Stimulated activated naive B cell treated with anti-CD40 and anti-IgM and Interleukin-4, amounts not matched to agents 10 μg/mL and 1 μg/mL and 100 μg/mL, for 72 hours (primary cell): ENCODE data around the gene COL4A5.

Experiments
- ATAC-seq, 2 donors: fragments of 150-1000 bp; cut with Tn5 transposase; replicated peaks; 2 replicates each; pipeline ENCODE4 v1.10.0; 2021; ENCODE audit warnings: moderate library complexity in 1 of 2
- DNase-seq: peaks from one replicate; pipeline ENCODE4 v3.0.0; 2021
- H3K27ac Mint-ChIP-seq: one replicate; pipeline ENCODE4 v1.8.0; 2022; ENCODE audit warnings: mild to moderate bottlenecking, mixed read lengths
- H3K27me3 Mint-ChIP-seq, 2 donors: one replicate each; pipeline ENCODE4 v1.8.0; 2022; ENCODE audit warnings: mixed read lengths in 2 of 2
- H3K36me3 Mint-ChIP-seq, 2 donors: one replicate each; pipeline ENCODE4 v1.8.0; 2022; ENCODE audit warnings: mixed read lengths in 2 of 2, mild to moderate bottlenecking in 1 of 2
- H3K4me1 Mint-ChIP-seq, 2 donors: one replicate each; pipeline ENCODE4 v1.8.0; 2022; ENCODE audit warnings: mixed read lengths in 2 of 2, mild to moderate bottlenecking in 1 of 2
- H3K4me3 Mint-ChIP-seq, 2 donors: one replicate each; pipeline ENCODE4 v1.8.0; 2022; ENCODE audit warnings: mild to moderate bottlenecking in 2 of 2, mixed read lengths in 2 of 2, moderate library complexity in 1 of 2
- H3K9me3 Mint-ChIP-seq, 2 donors: one replicate each; pipeline ENCODE4 v1.8.0; 2022; ENCODE audit warnings: mixed read lengths in 2 of 2, mild to moderate bottlenecking in 1 of 2

Gene COL4A5

DNA sequence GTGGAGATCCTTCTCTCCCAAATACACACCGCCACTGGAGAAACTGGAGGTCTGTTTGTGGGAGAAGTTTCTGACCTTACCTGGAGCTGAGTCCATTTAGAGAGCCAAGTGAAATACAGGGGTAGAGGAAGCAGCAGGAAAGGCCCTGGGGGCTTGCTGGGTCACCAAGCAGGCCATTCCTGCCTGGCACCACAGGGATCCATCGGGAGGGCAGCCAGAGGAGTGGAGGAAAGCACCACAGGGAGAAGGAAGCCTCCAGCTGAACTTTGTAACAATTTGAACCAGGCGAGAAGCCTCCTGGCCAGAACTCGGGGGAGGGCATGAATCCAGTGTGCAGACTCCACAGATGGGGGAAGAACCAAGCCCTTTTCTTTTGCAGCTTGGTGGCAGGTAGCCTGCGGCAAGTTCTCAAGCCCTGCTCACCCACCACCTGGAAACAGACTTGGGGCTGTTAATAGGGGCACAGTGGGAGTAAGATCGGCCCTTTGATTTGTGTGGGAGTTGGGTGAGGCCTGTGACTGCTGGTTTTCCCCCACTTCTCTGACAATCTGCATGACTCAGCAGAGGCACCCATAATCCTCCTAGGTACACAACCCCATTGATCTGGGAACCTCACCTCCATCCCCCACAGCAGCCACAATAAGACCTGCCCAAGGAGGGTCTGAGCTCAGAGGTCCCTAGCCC, 202.1 kb downstream of the COL4A5 start:
- Mint-ChIP-seq H3K36me3 (no peaks in the 10 kb centered on the region), H3K9me3 (peaks cover 5 to 18% of the 10 kb centered on the region in 2 donors), H3K27me3 (no peaks in the 10 kb centered on the region), H3K4me3 (no peak overlapping the region), H3K4me1 (no peaks in the 10 kb centered on the region), H3K27ac (no peak overlapping the region)
- ATAC-seq (no peak), DNase-seq (no peak)

- DNase-seq (no peak), ATAC-seq (no peak)
- Mint-ChIP-seq H3K4me1 (no peaks in the 10 kb centered on the region), H3K9me3 (peaks cover 5 to 18% of the 10 kb centered on the region in 2 donors), H3K36me3 (no peaks in the 10 kb centered on the region), H3K4me3 (no peak overlapping the region), H3K27ac (no peak overlapping the region), H3K27me3 (no peaks in the 10 kb centered on the region)
Measured at GRCh38 chrX:108642273-108642628, 202.6 kb downstream of the COL4A5 start.

- Mint-ChIP-seq H3K27me3 (no peaks in the 10 kb centered on the region), H3K4me1 (no peaks in the 10 kb centered on the region), H3K27ac (no peak overlapping the region), H3K4me3 (no peak overlapping the region), H3K9me3 (no peaks in the 10 kb centered on the region), H3K36me3 (no peaks in the 10 kb centered on the region)
- no peak for DNase-seq
- ATAC-seq, result no peak
Measured at GRCh38 chrX:108664701-108665100, 225.1 kb downstream of the COL4A5 start.

DNA sequence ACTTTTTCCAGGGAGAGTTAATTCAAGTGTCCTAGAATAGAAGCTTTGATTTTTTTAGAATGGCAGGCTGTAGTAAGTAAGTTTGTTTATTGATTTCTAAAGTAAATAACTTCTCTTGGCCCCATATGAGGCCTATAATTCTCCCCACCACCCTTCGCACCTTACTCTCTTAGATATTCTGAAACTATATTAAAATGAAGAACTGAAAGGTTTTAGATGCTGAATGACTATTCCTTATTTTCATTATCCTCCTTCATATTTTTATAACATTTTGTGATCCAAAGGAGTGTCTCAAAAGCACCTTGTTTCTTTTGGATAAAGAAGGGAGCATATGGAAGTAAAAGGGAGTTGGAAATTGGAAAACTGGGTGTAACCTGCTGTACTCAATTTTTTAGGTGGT, 226.5 kb downstream of the COL4A5 start:
- DNase-seq (no peak), ATAC-seq (no peak)
- no peaks in the 10 kb centered on the region for H3K9me3 Mint-ChIP-seq
- no peaks in the 10 kb centered on the region for H3K27me3 Mint-ChIP-seq
- H3K4me3 Mint-ChIP-seq, result no peak overlapping the region
- no peaks in the 10 kb centered on the region for H3K4me1 Mint-ChIP-seq
- H3K27ac Mint-ChIP-seq, result no peak overlapping the region
- H3K36me3 Mint-ChIP-seq, result no peaks in the 10 kb centered on the region

GRCh38 chrX:108671526-108671925, 231.9 kb downstream of the COL4A5 start:
- Mint-ChIP-seq H3K27ac (no peak overlapping the region), H3K4me3 (no peak overlapping the region), H3K36me3 (no peaks in the 10 kb centered on the region), H3K27me3 (no peaks in the 10 kb centered on the region), H3K9me3 (no peaks in the 10 kb centered on the region), H3K4me1 (no peaks in the 10 kb centered on the region)
- ATAC-seq (no peak), DNase-seq (no peak)

- Mint-ChIP-seq H3K27ac (no peak overlapping the region), H3K36me3 (no peaks in the 10 kb centered on the region), H3K9me3 (peaks cover 0 to 1% of the 10 kb centered on the region in 2 donors), H3K4me3 (no peak overlapping the region), H3K4me1 (no peaks in the 10 kb centered on the region), H3K27me3 (no peaks in the 10 kb centered on the region)
- no peak for ATAC-seq
- no peak for DNase-seq
Measured at GRCh38 chrX:108696690-108697089, 257.1 kb downstream of the COL4A5 start.

DNA sequence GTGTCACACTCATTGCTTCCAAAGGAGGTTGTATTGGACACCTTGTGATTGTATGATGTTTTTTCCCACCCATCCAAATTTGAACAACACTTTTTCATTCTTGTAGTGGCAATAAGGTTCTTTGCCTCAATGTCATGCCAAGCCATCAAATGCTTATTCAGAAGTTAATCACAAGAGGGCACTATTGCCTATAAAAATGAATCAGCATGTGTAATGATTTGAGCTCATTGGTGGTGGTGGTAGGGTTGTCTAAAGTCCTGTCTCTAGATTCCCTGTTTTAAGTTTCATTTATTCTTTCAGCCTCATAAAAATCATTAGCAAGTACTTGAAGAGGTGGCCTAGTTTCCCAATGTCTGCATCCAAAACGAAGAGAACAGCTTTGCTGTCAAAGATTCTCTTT, 259.7 kb downstream of the COL4A5 start:
- no peak for DNase-seq
- H3K9me3 Mint-ChIP-seq, result no peaks in the 10 kb centered on the region
- peak in 1 of 2 donors; percentile 25 for ATAC-seq
- no peak overlapping the region for H3K4me3 Mint-ChIP-seq
- no peaks in the 10 kb centered on the region for H3K4me1 Mint-ChIP-seq
- H3K27ac Mint-ChIP-seq, result no peak overlapping the region
- no peaks in the 10 kb centered on the region for H3K27me3 Mint-ChIP-seq
- no peaks in the 10 kb centered on the region for H3K36me3 Mint-ChIP-seq

DNA sequence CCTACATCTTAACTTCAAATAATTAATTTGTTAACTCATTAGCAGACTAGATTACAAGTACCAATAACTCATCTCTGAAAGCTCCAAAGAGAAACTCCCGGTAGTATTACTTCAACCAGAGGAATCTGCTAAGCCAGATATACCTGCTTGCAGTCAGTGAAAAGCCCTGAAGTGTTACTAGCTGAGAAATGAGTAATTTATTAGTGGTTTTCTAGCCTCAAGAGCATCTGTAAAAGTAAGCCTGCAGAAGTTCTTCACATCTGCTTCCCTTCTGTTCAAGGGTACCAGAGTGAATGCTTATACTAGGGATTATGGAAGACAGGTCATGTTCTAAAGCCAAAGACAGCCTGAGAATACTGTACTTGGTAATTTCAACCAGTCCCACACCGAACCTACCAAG, 262.0 kb downstream of the COL4A5 start:
- Mint-ChIP-seq H3K9me3 (no peaks in the 10 kb centered on the region), H3K4me1 (no peaks in the 10 kb centered on the region), H3K27me3 (no peaks in the 10 kb centered on the region), H3K36me3 (no peaks in the 10 kb centered on the region), H3K4me3 (no peak overlapping the region), H3K27ac (no peak overlapping the region)
- DNase-seq (no peak), ATAC-seq (no peak)

- no peak for ATAC-seq
Measured at GRCh38 chrX:108702530-108702929, 262.9 kb downstream of the COL4A5 start.

DNA sequence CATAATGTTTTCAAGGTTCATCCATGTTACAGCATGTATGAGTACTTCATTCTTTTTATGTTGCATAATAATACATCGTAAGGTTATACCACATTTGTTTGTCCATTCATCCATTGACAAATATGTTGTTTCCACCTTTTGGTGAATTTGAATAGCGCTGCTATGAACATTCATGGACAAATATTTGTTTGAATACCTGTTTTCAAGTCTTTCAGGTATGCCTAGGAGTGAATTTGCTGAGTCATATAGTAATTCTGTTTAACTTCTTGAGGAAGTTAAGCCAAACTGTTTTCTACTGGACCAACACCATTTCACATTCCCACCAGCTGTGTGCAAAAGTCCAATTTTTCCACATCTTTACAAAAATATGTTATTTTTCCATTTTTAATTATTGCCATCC, 265.2 kb downstream of the COL4A5 start:
- no peak for ATAC-seq
- no peak for DNase-seq
- H3K4me3 Mint-ChIP-seq, result no peak overlapping the region
- H3K36me3 Mint-ChIP-seq, result no peaks in the 10 kb centered on the region
- H3K27me3 Mint-ChIP-seq, result no peaks in the 10 kb centered on the region
- no peaks in the 10 kb centered on the region for H3K4me1 Mint-ChIP-seq
- no peaks in the 10 kb centered on the region for H3K9me3 Mint-ChIP-seq
- H3K27ac Mint-ChIP-seq, result no peak overlapping the region

More at GRCh38 chrX:108702530-108702929, 262.9 kb downstream of the COL4A5 start:
- no peak overlapping the region for H3K27ac Mint-ChIP-seq
- H3K27me3 Mint-ChIP-seq, result no peaks in the 10 kb centered on the region
- no peaks in the 10 kb centered on the region for H3K36me3 Mint-ChIP-seq
- no peak overlapping the region for H3K4me3 Mint-ChIP-seq
- DNase-seq, result no peak
- no peaks in the 10 kb centered on the region for H3K9me3 Mint-ChIP-seq
- H3K4me1 Mint-ChIP-seq, result no peaks in the 10 kb centered on the region

DNA sequence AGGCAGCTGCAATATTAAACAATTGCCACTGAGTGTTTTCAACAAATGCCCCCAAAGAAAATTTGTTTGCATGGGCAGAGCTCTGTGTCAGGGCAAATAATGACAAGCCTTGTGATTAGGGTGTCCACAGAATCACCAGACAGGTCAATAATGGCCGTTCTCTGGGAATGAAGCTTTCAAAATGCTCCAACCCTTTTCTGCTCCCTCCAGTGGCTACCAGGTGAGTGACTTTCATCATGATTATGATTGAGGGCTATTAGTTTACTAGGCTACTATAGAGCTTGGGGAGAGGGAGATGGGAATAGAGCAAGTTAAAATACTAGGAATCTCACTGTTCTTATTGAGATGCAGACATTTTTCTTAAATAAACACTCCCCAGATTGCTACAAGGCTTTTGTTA, 273.2 kb downstream of the COL4A5 start:
- ATAC-seq (no peak), DNase-seq (no peak)
- Mint-ChIP-seq H3K27me3 (peaks cover 0 to 4% of the 10 kb centered on the region in 2 donors), H3K4me3 (no peak overlapping the region), H3K4me1 (no peaks in the 10 kb centered on the region), H3K27ac (no peak overlapping the region), H3K36me3 (no peaks in the 10 kb centered on the region), H3K9me3 (peaks cover 7 to 14% of the 10 kb centered on the region in 2 donors)

GRCh38 chrX:108722561-108722960, 282.9 kb downstream of the COL4A5 start:
- Mint-ChIP-seq H3K27ac (no peak overlapping the region), H3K4me1 (no peaks in the 10 kb centered on the region)
- no peak for ATAC-seq

GRCh38 chrX:108726748-108727147, 287.1 kb downstream of the COL4A5 start:
- H3K36me3 Mint-ChIP-seq, result no peaks in the 10 kb centered on the region
- H3K4me3 Mint-ChIP-seq, result no peak overlapping the region
- peaks cover 0 to 10% of the 10 kb centered on the region in 2 donors for H3K27me3 Mint-ChIP-seq
- no peak overlapping the region for H3K27ac Mint-ChIP-seq
- ATAC-seq (no peak), DNase-seq (no peak)
- no peaks in the 10 kb centered on the region for H3K4me1 Mint-ChIP-seq
- no peaks in the 10 kb centered on the region for H3K9me3 Mint-ChIP-seq

More at GRCh38 chrX:108722561-108722960, 282.9 kb downstream of the COL4A5 start:
- no peak for DNase-seq
- H3K36me3 Mint-ChIP-seq, result no peaks in the 10 kb centered on the region
- H3K4me3 Mint-ChIP-seq, result no peak overlapping the region
- peaks cover 0 to 3% of the 10 kb centered on the region in 2 donors for H3K27me3 Mint-ChIP-seq
- no peaks in the 10 kb centered on the region for H3K9me3 Mint-ChIP-seq

DNA sequence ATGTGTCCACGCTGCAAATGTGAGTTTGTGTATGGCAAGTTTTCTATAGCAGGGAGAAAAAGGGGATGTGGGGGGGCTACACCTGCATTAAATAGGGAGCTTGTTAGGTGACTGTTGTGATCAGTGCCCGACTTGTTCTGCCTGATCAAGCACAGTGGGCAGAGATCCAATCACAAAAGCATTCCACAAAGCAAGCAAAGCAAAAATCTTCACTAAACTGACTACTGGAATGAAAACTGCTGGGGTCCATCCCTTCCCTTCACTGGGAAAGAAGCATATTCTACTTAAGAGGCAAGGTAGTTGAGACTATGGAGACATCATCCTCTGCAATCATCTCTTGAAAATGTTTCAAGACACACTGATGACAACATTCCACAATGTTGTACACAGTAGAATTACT, 291.5 kb downstream of the COL4A5 start:
- Mint-ChIP-seq H3K4me1 (no peaks in the 10 kb centered on the region), H3K27ac (no peak overlapping the region), H3K27me3 (peaks cover 29 to 34% of the 10 kb centered on the region in 2 donors)

GRCh38 chrX:108732630-108733321, 293.1 kb downstream of the COL4A5 start:
- DNase-seq (no peak), ATAC-seq (no peak)
- H3K4me1 Mint-ChIP-seq, result no peaks in the 10 kb centered on the region
- H3K27me3 Mint-ChIP-seq, result peaks cover 42 to 44% of the 10 kb centered on the region in 2 donors
- H3K9me3 Mint-ChIP-seq, result no peaks in the 10 kb centered on the region
- peaks cover 0 to 5% of the 10 kb centered on the region in 2 donors for H3K36me3 Mint-ChIP-seq
- no peak overlapping the region for H3K27ac Mint-ChIP-seq
- no peak overlapping the region for H3K4me3 Mint-ChIP-seq

More for the DNA sequence above, 291.5 kb downstream of the COL4A5 start:
- Mint-ChIP-seq H3K36me3 (peaks cover 0 to 2% of the 10 kb centered on the region in 2 donors), H3K9me3 (no peaks in the 10 kb centered on the region), H3K4me3 (no peak overlapping the region)
- DNase-seq, result no peak
- no peak for ATAC-seq
